Measurements from ENCODE around the gene SCAMP5.

SCAMP5 gene

DNA sequence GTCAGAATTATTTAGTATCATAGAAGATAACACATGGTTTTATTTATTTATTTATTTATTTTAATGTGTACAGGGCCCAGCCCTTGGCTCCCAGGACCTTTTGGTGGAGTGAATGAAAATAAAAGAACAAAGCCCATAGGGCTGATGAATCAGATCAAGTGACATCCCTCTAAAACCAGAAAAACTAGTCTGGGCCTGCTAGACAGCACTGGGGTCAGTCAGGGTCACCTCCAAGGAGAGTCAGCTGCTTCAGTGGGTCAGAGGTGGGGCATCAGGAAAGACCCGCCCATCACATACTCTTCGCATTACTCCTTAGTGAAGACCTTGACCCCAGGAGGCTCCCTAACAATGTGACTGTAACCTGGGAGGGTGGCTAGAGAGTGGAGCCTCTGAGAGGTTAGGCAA lies 40.9 kb downstream of the SCAMP5 start:
- H3K9ac ChIP-seq (ENCODE audit: low read length): no peak overlapping the region
- 0 out of 2 replicates have a peak, but pooled peaks cover 7% of the 10 kb centered on the region for H3F3A ChIP-seq (ENCODE audit: insufficient read depth, low read length)
- H3K9me3 ChIP-seq (replicated peaks; ENCODE audit: insufficient read depth, low read length): no peaks in the 10 kb centered on the region
- H3K27ac ChIP-seq (ENCODE audit: low read length): no peak overlapping the region
- H3K4me3 ChIP-seq (ENCODE audit: low read length): no peak overlapping the region
- TF ChIP-seq CTCF (IDR thresholded peaks at IDR 0.05; ENCODE audit: low read length): no peak
- no peak for TF ChIP-seq EZH2phosphoT487 (IDR thresholded peaks at IDR 0.05; ENCODE audit: low read length)
- TF ChIP-seq EZH2 (optimal IDR thresholded peaks at IDR 0.05; ENCODE audit: low read depth, low read length): no peak
- no peak overlapping the region for H2AFZ ChIP-seq (ENCODE audit: low read length)
- H3K27me3 ChIP-seq (replicated peaks; ENCODE audit: insufficient read depth, low read length): no peaks in the 10 kb centered on the region
- peaks cover 11% of the 10 kb centered on the region for H3K4me1 ChIP-seq (ENCODE audit: low read length)
- H3K36me3 ChIP-seq (replicated peaks; ENCODE audit: insufficient read depth, low read length): no peaks in the 10 kb centered on the region
- H3K9me2 ChIP-seq (replicated peaks; ENCODE audit: insufficient read depth, low read length): no peaks in the 10 kb centered on the region
- H3K79me2 ChIP-seq (ENCODE audit: low read length): peaks cover 62% of the 10 kb centered on the region
- no peak overlapping the region for H3K4me2 ChIP-seq (ENCODE audit: low read depth, low read length)
- H4K20me1 ChIP-seq (ENCODE audit: insufficient read depth, low read length): no peaks in the 10 kb centered on the region
- DNase-seq: no peak

GRCh38 chr15:75037685-75038084 lies 42.3 kb downstream of the SCAMP5 start:
- H3K9ac ChIP-seq (ENCODE audit: low read length): no peak overlapping the region

DNA sequence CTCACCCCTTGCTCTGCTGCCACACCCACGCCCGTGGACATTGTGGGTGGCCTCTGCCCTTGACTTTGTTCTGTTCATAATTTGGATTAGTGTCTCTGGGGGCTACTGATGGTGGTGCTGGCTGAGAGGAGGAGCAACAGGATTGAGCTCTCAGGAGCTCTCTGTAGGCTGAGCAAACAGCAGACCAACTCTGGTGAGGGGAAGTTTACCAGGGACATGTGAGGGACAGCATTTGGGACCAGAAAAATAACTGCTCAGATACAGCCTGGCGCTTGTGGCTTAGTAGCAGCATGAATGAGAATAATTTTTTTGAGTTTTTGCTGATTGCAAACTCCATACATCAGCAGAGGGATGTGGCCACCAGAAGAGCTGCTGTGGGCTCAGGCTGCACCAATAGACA lies 42.9 kb downstream of the SCAMP5 start:
- H2AFZ ChIP-seq (ENCODE audit: low read length): no peak overlapping the region
- H3K4me1 ChIP-seq (ENCODE audit: low read length): peaks cover 8% of the 10 kb centered on the region
- H3K27ac ChIP-seq (ENCODE audit: low read length): no peak overlapping the region
- no peak overlapping the region for H3K4me3 ChIP-seq (ENCODE audit: low read length)
- no peaks in the 10 kb centered on the region for H3K9me3 ChIP-seq (replicated peaks; ENCODE audit: insufficient read depth, low read length)
- H3K36me3 ChIP-seq (replicated peaks; ENCODE audit: insufficient read depth, low read length): no peaks in the 10 kb centered on the region
- no peak overlapping the region for H3K9ac ChIP-seq (ENCODE audit: low read length)
- no peaks in the 10 kb centered on the region for H3K27me3 ChIP-seq (replicated peaks; ENCODE audit: insufficient read depth, low read length)
- no peak for DNase-seq
- H3K9me2 ChIP-seq (replicated peaks; ENCODE audit: insufficient read depth, low read length): no peaks in the 10 kb centered on the region
- H3F3A ChIP-seq (ENCODE audit: insufficient read depth, low read length): peaks cover 8% of the 10 kb centered on the region; the same call in 1 of the 2 replicates
- TF ChIP-seq EZH2 (optimal IDR thresholded peaks at IDR 0.05; ENCODE audit: low read depth, low read length) (no peak), CTCF (IDR thresholded peaks at IDR 0.05; ENCODE audit: low read length) (no peak), EZH2phosphoT487 (IDR thresholded peaks at IDR 0.05; ENCODE audit: low read length) (no peak)
- H4K20me1 ChIP-seq (ENCODE audit: insufficient read depth, low read length): no peaks in the 10 kb centered on the region
- H3K79me2 ChIP-seq (ENCODE audit: low read length): peaks cover 59% of the 10 kb centered on the region
- no peak overlapping the region for H3K4me2 ChIP-seq (ENCODE audit: low read depth, low read length)

More at GRCh38 chr15:75037685-75038084, 42.3 kb downstream of the SCAMP5 start:
- H3K4me1 ChIP-seq (ENCODE audit: low read length): peaks cover 7% of the 10 kb centered on the region
- TF ChIP-seq CTCF (IDR thresholded peaks at IDR 0.05; ENCODE audit: low read length) (no peak), EZH2phosphoT487 (IDR thresholded peaks at IDR 0.05; ENCODE audit: low read length) (no peak), EZH2 (optimal IDR thresholded peaks at IDR 0.05; ENCODE audit: low read depth, low read length) (no peak)
- H3K27ac ChIP-seq (ENCODE audit: low read length): no peak overlapping the region
- no peaks in the 10 kb centered on the region for H3K9me2 ChIP-seq (replicated peaks; ENCODE audit: insufficient read depth, low read length)
- H3K36me3 ChIP-seq (replicated peaks; ENCODE audit: insufficient read depth, low read length): no peaks in the 10 kb centered on the region
- DNase-seq: no peak
- no peak overlapping the region for H3K4me2 ChIP-seq (ENCODE audit: low read depth, low read length)
- no peak overlapping the region for H2AFZ ChIP-seq (ENCODE audit: low read length)
- H3F3A ChIP-seq (ENCODE audit: insufficient read depth, low read length): peaks cover 7% of the 10 kb centered on the region; the same call in 1 of the 2 replicates
- H3K9me3 ChIP-seq (replicated peaks; ENCODE audit: insufficient read depth, low read length): no peaks in the 10 kb centered on the region
- no peaks in the 10 kb centered on the region for H3K27me3 ChIP-seq (replicated peaks; ENCODE audit: insufficient read depth, low read length)
- H3K4me3 ChIP-seq (ENCODE audit: low read length): no peak overlapping the region
- H4K20me1 ChIP-seq (ENCODE audit: insufficient read depth, low read length): no peaks in the 10 kb centered on the region
- H3K79me2 ChIP-seq (ENCODE audit: low read length): peaks cover 61% of the 10 kb centered on the region
